Thoracic aorta (tissue), 2 donors: Measurements from ENCODE around the gene GPX5. TPM values are rescaled to one million over a fixed set of nuclear protein-coding genes. Genes with fewer than 3 reads are reported as not detected.

ENCODE experiments used
- ATAC-seq: fragments of 150-250 bp; one replicate; pipeline ENCODE4 v1.8.0; 2017; ENCODE audit warnings: low read depth; ENCODE audit not compliant: insufficient number of reproducible peaks, low FRiP score
- DNase-seq: peaks from one replicate; pipeline ENCODE4 v3.0.0-alpha.2; 2020; ENCODE audit warnings: low spot score
- H3K27ac ChIP-seq, 2 donors: fragments of 200-600 bp; sonication (generic); 1 replicate in 1 of 2; 2 replicates in 1 of 2; pipeline ENCODE4 v1.5.1; 2016; ENCODE audit warnings: mild to moderate bottlenecking in 2 of 2, moderate library complexity in 2 of 2
- H3K27me3 ChIP-seq: fragments of 200-600 bp; sonication (generic); replicated peaks from 2 replicates; pipeline ENCODE4 v1.6.0; 2016; ENCODE audit warnings: mild to moderate bottlenecking; ENCODE audit not compliant: insufficient read depth
- H3K36me3 ChIP-seq: fragments of 200-600 bp; sonication (generic); one replicate; pipeline ENCODE4 v1.5.1; 2016
- H3K4me1 ChIP-seq, 2 donors: fragments of 200-600 bp; sonication (generic); 1 replicate in 1 of 2; 2 replicates in 1 of 2; pipeline versions ENCODE4 v1.5.1 to v1.6.0; 2016; ENCODE audit warnings: low read depth in 2 of 2, mild to moderate bottlenecking in 1 of 2; ENCODE audit not compliant: control insufficient read depth in 1 of 2
- H3K4me3 ChIP-seq: fragments of 200-600 bp; sonication (generic); 2 replicates; pipeline ENCODE4 v1.5.1; 2016; ENCODE audit warnings: mild to moderate bottlenecking
- H3K9me3 ChIP-seq: fragments of 200-600 bp; sonication (generic); 2 replicates; pipeline ENCODE4 v1.5.1; 2016
- total RNA-seq, 2 donors: library from RNA; depleted of rRNA; stranded (reverse); fragments of >200 nt; gene quantifications; one replicate each; pipeline versions ENCODE4 v1.1.0 to v1.2.3, GENCODE V29; 2016
- TF ChIP-seq, protein P1 (sequence below): fragments of 200-600 bp; sonication (generic); IDR thresholded peaks from one replicate; pipeline ENCODE4 v1.5.1; 2019; ENCODE audit warnings: antibody characterized with exemption

Gene GPX5, protein sequence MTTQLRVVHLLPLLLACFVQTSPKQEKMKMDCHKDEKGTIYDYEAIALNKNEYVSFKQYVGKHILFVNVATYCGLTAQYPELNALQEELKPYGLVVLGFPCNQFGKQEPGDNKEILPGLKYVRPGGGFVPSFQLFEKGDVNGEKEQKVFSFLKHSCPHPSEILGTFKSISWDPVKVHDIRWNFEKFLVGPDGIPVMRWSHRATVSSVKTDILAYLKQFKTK
- not detected for total RNA-seq

- no peak within 1 kb of the TSS for H3K27ac ChIP-seq
- TF ChIP-seq, protein P1, sequence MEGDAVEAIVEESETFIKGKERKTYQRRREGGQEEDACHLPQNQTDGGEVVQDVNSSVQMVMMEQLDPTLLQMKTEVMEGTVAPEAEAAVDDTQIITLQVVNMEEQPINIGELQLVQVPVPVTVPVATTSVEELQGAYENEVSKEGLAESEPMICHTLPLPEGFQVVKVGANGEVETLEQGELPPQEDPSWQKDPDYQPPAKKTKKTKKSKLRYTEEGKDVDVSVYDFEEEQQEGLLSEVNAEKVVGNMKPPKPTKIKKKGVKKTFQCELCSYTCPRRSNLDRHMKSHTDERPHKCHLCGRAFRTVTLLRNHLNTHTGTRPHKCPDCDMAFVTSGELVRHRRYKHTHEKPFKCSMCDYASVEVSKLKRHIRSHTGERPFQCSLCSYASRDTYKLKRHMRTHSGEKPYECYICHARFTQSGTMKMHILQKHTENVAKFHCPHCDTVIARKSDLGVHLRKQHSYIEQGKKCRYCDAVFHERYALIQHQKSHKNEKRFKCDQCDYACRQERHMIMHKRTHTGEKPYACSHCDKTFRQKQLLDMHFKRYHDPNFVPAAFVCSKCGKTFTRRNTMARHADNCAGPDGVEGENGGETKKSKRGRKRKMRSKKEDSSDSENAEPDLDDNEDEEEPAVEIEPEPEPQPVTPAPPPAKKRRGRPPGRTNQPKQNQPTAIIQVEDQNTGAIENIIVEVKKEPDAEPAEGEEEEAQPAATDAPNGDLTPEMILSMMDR: no peak
- H3K36me3 ChIP-seq: no peaks in the 10 kb centered on the region
- H3K4me3 ChIP-seq: no peak within 1 kb of the TSS
- H3K27me3 ChIP-seq: no peaks in the 10 kb centered on the region
- no peaks in the 10 kb centered on the region for H3K4me1 ChIP-seq
- H3K9me3 ChIP-seq: no peaks in the 10 kb centered on the region
- ATAC-seq (no peak), DNase-seq (no peak)
These were observed at the start of gene GPX5 for GRCh38 chr6:28525496-28526039. GPX5 (plus strand) TSS chr6:28525881; CDS start chr6:28526014, 133 bp downstream.

DNA sequence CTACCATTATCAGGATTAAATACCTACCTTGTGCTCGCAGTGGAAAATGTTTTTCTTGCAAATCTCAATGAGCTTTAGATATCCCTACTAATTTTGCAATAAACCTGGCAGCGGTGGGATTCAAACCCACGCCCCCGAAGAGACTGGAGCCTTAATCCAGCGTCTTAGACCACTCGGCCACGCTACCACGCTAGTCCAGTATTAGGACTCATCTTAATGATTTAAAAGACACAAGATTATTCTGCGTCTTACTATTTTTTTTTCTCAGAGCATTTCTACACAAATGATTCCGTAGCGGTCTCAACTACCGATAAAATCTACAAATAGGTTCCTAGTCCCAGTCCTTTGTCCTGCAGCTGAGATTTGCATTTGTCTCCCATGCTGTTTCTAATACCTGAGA is 47.2 kb upstream of the GPX5 start:
- TF ChIP-seq, protein P1: no peak
- H3K27me3 ChIP-seq: no peaks in the 10 kb centered on the region

GRCh38 chr6:28480253-28480932 is 45.3 kb upstream of the GPX5 start:
- TF ChIP-seq, protein P1: no peak
- no peak for DNase-seq
- H3K36me3 ChIP-seq: no peaks in the 10 kb centered on the region
- no peak for ATAC-seq
- no peak overlapping the region for H3K4me3 ChIP-seq
- no peaks in the 10 kb centered on the region for H3K4me1 ChIP-seq
- H3K27ac ChIP-seq: no peak overlapping the region
- H3K9me3 ChIP-seq: no peaks in the 10 kb centered on the region
- H3K27me3 ChIP-seq: no peaks in the 10 kb centered on the region

More for the DNA sequence above, 47.2 kb upstream of the GPX5 start:
- no peak for ATAC-seq
- no peak for DNase-seq
- no peak overlapping the region for H3K27ac ChIP-seq
- H3K36me3 ChIP-seq: no peaks in the 10 kb centered on the region
- no peaks in the 10 kb centered on the region for H3K9me3 ChIP-seq
- no peak overlapping the region for H3K4me3 ChIP-seq
- no peaks in the 10 kb centered on the region for H3K4me1 ChIP-seq

- DNase-seq (no peak), ATAC-seq (no peak)
- H3K27ac ChIP-seq: no peak overlapping the region
- no peak overlapping the region for H3K4me3 ChIP-seq
- TF ChIP-seq, protein P1: no peak
- peaks cover 0 to 4% of the 10 kb centered on the region in 2 donors for H3K4me1 ChIP-seq
- H3K36me3 ChIP-seq: no peaks in the 10 kb centered on the region
- H3K9me3 ChIP-seq: no peaks in the 10 kb centered on the region
- no peaks in the 10 kb centered on the region for H3K27me3 ChIP-seq
These were observed 40.2 kb upstream of the GPX5 start for GRCh38 chr6:28485482-28485881.

DNA sequence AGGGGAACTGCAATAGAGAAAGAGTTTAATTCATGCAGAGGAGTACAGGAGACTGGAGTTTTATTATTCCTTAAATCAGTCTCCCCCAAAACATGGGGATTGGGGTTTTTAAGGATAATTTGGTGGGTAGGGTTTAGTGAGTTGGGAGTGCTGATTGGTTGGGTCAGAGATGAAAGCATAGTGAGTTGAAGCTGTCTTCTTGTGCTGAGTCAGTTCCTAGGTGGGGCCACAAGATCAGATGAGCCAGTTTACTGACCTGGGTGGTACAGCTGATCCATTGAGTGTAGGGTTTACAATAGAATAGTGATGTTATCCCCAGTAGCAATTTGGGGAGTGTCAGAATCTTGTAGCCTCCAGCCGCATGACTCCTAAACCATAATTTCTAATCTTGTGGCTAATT is 39.1 kb upstream of the GPX5 start:
- Histone ChIP-seq H3K4me1 (peaks cover 0 to 4% of the 10 kb centered on the region in 2 donors), H3K27me3 (no peaks in the 10 kb centered on the region), H3K36me3 (no peaks in the 10 kb centered on the region), H3K4me3 (no peak overlapping the region), H3K27ac (no peak overlapping the region), H3K9me3 (no peaks in the 10 kb centered on the region)
- ATAC-seq (no peak), DNase-seq (no peak)
- TF ChIP-seq, protein P1: no peak
